Activated T-helper 1 cell treated with anti-CD3 and anti-CD28 coated beads, Interleukin-12 subunit alpha, Interleukin-12 subunit beta, Interleukin-2, Interleukin-4 antibody, amounts not matched to agents 30 ng/mL and 10 ng/mL and 1 ng/mL, durations not matched to agents 14 hours and 24 hours and 36 hours (primary cell): ENCODE results near the gene PRRX1. TPM values are rescaled to one million over a fixed set of nuclear protein-coding genes. Genes with fewer than 3 reads are reported as not detected.

Experiments
- DNase-seq: peaks from one replicate; pipeline ENCODE4 v3.0.0; 2021; ENCODE audit warnings: low spot score
- H3K27ac Mint-ChIP-seq: one replicate; pipeline ENCODE4 v1.8.0; 2021; ENCODE audit warnings: mild to moderate bottlenecking, mixed read lengths
- H3K27me3 Mint-ChIP-seq: one replicate; pipeline ENCODE4 v1.8.0; 2022; ENCODE audit warnings: mild to moderate bottlenecking, moderate library complexity, mixed read lengths; ENCODE audit not compliant: insufficient read depth
- H3K36me3 Mint-ChIP-seq: one replicate; pipeline ENCODE4 v1.8.0; 2021; ENCODE audit warnings: low read depth, mixed read lengths
- H3K4me1 Mint-ChIP-seq: one replicate; pipeline ENCODE4 v1.8.0; 2021; ENCODE audit warnings: low read depth, mixed read lengths
- H3K4me3 Mint-ChIP-seq: one replicate; pipeline ENCODE4 v1.8.0; 2021; ENCODE audit warnings: mild to moderate bottlenecking, moderate library complexity, mixed read lengths
- H3K9me3 Mint-ChIP-seq: one replicate; pipeline ENCODE4 v1.8.0; 2021; ENCODE audit warnings: mixed read lengths
- intact Hi-C: fragments of 100-400 bp; cut with micrococcal nuclease; formaldehyde crosslinking; loops from one replicate; pipeline ENCODE4 v1.15.1; 2024
- total RNA-seq: library from RNA; stranded (reverse); gene quantifications from 2 replicates; pipeline ENCODE4 v1.2.3, GENCODE V29; 2022

PRRX1 gene
- total RNA-seq = not detected in 2 replicates

DNA sequence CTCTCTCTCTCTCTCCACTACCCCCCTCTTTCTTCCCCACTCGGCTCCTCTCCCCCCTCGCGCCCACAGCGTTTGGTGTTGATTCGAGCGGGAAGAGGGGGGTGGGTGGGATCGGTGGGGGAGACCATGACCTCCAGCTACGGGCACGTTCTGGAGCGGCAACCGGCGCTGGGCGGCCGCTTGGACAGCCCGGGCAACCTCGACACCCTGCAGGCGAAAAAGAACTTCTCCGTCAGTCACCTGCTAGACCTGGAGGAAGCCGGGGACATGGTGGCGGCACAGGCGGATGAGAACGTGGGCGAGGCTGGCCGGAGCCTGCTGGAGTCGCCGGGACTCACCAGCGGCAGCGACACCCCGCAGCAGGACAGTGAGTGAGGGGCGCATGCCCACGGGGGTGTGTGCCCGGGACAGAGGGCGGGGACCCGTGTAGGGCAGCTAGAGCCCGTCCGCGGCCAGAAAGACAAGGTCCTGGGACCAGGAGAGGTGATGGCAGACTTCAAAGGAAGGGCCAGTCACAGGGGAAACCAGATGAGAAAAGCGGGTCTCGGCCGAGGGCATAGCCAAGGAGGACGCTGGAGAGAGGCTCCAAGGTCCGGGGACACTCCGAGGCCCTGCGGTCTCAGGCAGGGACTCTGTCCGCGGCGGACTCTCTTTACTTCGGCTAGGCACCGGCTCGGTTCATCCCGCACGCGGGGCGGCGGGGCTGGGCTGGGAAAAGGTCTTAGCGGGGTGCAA lies at the start of gene PRRX1:
Gene PRRX1 (plus strand): TSS at position 39 of the 735 bp plus-strand sequence. CDS start 88 bp downstream, at position 127.
- H3K27ac Mint-ChIP-seq = no peak within 1 kb of the TSS
- H3K4me1 Mint-ChIP-seq = peaks cover 5% of the 10 kb centered on the region
- DNase-seq = no peak
- H3K36me3 Mint-ChIP-seq = peaks cover 7% of the 10 kb centered on the region
- no peak within 1 kb of the TSS for H3K4me3 Mint-ChIP-seq
- intact Hi-C loops = no loop called here
- peaks cover 89% of the 10 kb centered on the region for H3K27me3 Mint-ChIP-seq
- no peaks in the 10 kb centered on the region for H3K9me3 Mint-ChIP-seq

DNA sequence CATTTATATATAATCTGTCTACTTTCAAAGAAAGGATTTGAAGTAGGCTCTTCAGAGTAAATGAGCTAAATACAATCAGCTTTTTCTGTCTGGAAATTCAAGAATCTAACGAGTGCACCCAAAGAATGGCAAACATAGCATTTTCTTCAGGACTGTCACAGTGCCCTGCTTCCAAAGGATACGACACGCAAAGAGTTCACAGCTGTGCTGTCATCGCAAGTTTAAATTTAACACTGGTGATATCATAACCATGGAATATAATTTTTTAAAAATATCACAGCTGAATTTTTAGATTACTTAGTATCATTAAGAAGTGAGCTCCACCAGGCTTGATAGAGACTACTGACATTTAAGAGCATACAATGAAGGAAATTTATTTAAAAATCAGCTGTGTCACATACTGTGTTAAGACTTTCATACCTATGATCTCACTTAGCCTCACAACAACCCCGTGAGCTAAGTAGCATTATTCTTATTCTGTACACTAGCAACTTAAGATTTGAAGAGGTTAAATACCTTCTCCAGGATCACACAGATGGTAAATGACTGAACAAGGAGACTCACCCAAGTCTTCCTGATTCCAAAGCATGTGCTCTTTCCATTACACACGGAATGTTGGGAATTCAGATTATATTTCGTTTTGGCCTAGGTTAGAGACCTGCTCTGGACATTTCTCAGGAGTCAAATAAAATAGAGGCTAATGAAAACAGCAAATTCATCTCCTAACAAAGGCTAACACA lies 46.2 kb upstream of the PRRX1 start:
- intact Hi-C loops = no loop called here
- no peaks in the 10 kb centered on the region for H3K4me1 Mint-ChIP-seq
- no peaks in the 10 kb centered on the region for H3K36me3 Mint-ChIP-seq
- no peak for DNase-seq
- H3K27ac Mint-ChIP-seq = no peak overlapping the region
- H3K4me3 Mint-ChIP-seq = no peak overlapping the region
- no peaks in the 10 kb centered on the region for H3K9me3 Mint-ChIP-seq
- H3K27me3 Mint-ChIP-seq = no peaks in the 10 kb centered on the region

DNA sequence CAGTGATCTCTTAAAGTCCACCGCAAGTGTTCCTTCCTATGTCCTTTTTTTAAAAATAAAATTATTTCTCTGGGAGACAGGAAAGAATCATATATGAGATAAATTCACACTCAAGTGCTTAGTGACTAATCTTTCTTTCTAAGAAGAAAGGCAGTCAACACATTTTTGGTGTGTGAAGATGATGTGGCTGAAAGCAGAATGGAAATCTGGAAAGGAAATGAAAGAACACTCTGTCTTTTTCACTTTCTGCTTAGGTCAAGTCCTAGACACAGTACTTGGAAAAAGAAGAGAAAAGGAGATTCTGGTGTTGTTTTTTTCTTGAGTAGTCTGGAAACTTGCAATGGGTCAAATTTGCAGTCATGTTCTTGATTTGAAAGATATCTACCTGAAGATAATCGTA lies 45.5 kb upstream of the PRRX1 start:
- intact Hi-C loops = no loop called here

DNA sequence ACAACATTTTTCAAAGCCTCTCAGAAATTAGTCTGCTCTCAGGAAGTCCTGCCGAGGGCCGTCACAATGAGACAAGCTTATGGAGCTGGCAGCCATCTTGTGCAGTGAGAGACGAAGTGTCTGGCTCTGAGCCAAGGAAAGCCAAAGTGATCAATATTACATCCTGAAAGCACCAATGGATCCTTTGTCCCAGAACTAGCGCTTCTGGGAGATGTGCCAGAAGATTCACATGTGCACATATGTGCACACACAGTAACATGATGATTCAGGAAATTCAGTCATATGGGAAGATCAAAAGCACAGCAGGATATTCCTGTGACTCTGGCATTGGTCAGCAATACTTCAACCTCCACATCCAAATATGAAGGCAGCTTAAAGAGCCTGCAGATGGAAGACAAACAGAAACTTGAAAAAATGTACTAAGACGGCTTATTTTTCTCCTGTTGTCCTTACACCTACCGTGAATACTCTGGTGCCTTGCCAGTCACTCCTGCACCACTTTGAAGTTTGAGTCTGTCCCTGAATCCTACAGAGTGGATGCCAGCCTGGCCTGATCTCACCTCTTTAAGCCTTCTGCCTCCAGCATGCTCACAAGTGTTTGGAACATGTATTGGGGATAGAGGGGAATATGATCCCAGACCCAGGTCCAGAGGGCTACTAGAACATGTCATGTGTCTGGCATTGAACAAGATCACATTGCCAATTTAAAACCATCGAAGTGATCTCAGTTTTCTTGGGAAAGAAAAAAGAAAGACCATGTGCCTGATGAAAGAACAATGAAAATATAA lies 44.5 kb upstream of the PRRX1 start:
- Mint-ChIP-seq H3K27me3 (no peaks in the 10 kb centered on the region), H3K9me3 (no peaks in the 10 kb centered on the region), H3K4me3 (no peak overlapping the region), H3K27ac (no peak overlapping the region), H3K36me3 (no peaks in the 10 kb centered on the region), H3K4me1 (no peaks in the 10 kb centered on the region)
- intact Hi-C loops = no loop called here
- DNase-seq = no peak

More for the DNA sequence above, 45.5 kb upstream of the PRRX1 start:
- H3K36me3 Mint-ChIP-seq = no peaks in the 10 kb centered on the region
- DNase-seq = no peak
- H3K27me3 Mint-ChIP-seq = no peaks in the 10 kb centered on the region
- no peaks in the 10 kb centered on the region for H3K4me1 Mint-ChIP-seq
- no peak overlapping the region for H3K4me3 Mint-ChIP-seq
- no peaks in the 10 kb centered on the region for H3K9me3 Mint-ChIP-seq
- no peak overlapping the region for H3K27ac Mint-ChIP-seq

DNA sequence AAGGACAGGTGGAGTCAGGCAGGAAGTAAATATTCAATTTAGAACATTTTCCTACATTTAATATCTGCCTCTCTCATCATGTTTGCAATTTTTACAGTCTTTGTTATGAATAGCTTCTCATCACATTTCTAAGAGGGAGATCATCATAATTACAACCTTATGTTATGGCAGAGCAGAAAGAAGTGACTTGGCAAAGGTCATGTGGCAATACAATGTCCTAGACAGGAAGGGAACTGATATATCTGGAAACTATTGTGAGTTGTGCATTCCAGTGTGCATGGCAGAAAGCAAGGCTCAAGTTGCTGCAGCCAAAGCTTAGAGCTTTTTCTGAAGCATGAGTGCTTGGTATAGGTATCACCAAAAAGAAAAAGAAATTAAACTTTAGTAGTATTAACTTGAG lies 43.8 kb upstream of the PRRX1 start:
- no peak for DNase-seq
- intact Hi-C loops = no loop called here
- Mint-ChIP-seq H3K27me3 (no peaks in the 10 kb centered on the region), H3K4me1 (no peaks in the 10 kb centered on the region), H3K9me3 (no peaks in the 10 kb centered on the region), H3K36me3 (no peaks in the 10 kb centered on the region), H3K4me3 (no peak overlapping the region), H3K27ac (no peak overlapping the region)

DNA sequence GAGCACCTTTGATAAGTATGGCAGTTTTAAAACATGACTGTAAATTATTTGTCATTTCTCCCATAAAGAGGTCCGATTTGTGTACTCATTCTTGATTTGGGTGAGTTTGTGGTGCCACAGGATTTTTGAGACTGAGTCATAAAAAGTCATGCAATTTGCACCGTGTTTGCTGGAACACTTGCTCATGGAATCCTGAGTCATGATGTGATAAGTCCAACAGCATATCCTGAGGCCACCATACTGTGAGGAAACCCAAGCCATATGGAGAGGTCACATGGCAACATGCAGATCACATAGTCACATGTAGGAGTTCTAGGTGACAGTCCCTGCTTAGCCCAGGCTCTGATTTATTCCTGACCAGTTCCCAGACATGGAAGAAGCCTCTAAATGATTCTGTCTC lies 40.8 kb upstream of the PRRX1 start:
- Mint-ChIP-seq H3K9me3 (no peaks in the 10 kb centered on the region), H3K4me3 (no peak overlapping the region), H3K4me1 (no peaks in the 10 kb centered on the region), H3K27me3 (no peaks in the 10 kb centered on the region), H3K36me3 (no peaks in the 10 kb centered on the region), H3K27ac (no peak overlapping the region)
- intact Hi-C loops = no loop called here
- DNase-seq = no peak

DNA sequence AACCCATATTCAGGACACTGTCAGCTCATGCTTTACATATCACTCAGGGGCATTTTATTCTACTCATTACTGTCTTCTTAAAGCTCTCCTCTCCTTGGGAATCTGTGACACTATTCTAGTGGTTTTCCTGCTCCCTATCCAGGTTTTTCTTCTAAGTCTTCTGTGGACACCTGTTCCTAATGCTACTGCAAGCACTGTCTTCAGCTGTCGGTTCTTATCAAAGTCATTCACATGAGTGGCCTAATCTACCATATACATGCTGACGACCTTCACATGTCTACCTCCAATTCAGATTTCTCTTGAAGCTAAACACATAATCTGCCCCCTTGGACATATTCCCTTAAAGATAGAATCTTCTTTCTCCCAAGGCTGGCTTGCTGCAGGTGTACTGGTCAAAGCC lies 39.8 kb upstream of the PRRX1 start:
- no peak for DNase-seq
- Mint-ChIP-seq H3K27me3 (no peaks in the 10 kb centered on the region), H3K36me3 (no peaks in the 10 kb centered on the region), H3K4me1 (no peaks in the 10 kb centered on the region), H3K4me3 (no peak overlapping the region), H3K27ac (no peak overlapping the region), H3K9me3 (no peaks in the 10 kb centered on the region)
- intact Hi-C loops = no loop called here

DNA sequence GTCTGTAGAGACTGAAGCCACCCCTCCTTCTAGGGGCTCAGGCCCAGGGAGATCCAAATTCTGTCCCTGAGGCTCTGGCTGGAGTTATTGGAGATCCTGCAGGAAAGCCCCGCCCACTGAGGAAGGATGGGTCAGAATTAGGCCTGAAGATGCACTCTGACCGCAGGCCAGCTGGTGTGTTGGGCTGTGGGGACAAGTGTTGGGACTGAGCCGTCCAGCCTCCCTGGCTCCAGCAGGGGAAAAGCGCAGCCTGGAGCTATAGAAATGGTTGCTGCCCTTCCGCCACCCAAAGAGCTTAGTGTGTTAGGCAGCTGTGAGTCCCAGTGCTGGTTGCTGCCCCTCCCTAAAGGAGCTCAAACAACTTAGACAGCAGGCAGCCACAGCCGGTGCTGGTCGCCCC lies 33.0 kb upstream of the PRRX1 start:
- no peaks in the 10 kb centered on the region for H3K9me3 Mint-ChIP-seq
- intact Hi-C loops = no loop called here
- H3K27ac Mint-ChIP-seq = no peak overlapping the region
- no peaks in the 10 kb centered on the region for H3K4me1 Mint-ChIP-seq
- no peaks in the 10 kb centered on the region for H3K36me3 Mint-ChIP-seq
- DNase-seq = no peak
- no peak overlapping the region for H3K4me3 Mint-ChIP-seq
- no peaks in the 10 kb centered on the region for H3K27me3 Mint-ChIP-seq

DNA sequence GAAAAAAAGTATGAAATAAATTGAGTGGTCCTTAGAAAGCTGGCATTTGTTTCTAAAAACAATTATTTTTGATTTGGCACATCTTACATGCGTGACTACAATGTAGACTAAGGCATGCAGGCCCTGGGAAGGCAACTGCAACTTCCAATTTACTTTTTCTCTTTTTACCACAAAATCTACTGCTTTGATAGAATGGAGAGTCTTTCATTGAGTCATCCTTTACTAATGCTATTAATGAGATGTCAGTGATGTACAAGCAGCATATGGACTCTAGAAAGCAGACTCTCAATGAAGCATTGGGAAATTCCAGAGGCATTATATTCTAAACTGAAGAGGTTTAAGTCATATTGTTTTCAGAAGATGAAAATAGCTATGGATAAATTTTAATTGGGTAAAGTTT lies 29.6 kb upstream of the PRRX1 start:
- Mint-ChIP-seq H3K4me1 (no peaks in the 10 kb centered on the region), H3K4me3 (no peak overlapping the region), H3K9me3 (peaks cover 4% of the 10 kb centered on the region), H3K27me3 (no peaks in the 10 kb centered on the region), H3K27ac (no peak overlapping the region), H3K36me3 (no peaks in the 10 kb centered on the region)
- intact Hi-C loops = no loop called here
- no peak for DNase-seq

DNA sequence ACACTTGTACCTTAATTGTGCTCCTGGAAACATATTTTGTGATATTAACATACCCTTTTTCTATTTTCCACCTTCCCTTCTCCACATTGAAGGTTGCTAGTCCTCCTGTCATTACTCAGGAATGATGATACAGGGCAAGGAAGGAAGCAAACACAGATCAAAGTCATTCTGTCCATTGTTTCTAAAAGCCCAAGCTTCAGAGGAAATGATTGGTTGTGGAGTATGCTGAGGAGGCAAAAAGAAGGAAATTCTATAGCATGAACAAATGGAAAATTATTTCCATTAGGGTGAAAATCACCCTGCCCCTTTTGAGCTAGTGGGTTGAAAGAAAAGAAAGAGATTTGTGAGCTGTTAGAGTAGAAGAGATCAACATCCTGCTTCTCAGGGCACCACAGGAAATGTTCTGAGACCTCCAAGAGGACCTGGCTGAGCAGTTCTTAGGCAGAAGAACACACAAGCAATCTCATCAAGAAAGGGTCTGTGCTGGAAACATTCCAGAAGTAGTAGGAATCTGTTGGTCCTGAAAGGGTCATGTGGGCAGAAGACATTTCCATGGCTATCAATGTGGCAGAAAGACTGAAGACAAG lies 29.0 kb upstream of the PRRX1 start:
- H3K27me3 Mint-ChIP-seq = no peaks in the 10 kb centered on the region
- intact Hi-C loops = no loop called here
- H3K27ac Mint-ChIP-seq = no peak overlapping the region
- peaks cover 4% of the 10 kb centered on the region for H3K9me3 Mint-ChIP-seq
- no peak for DNase-seq
- H3K4me3 Mint-ChIP-seq = no peak overlapping the region
- no peaks in the 10 kb centered on the region for H3K4me1 Mint-ChIP-seq
- no peaks in the 10 kb centered on the region for H3K36me3 Mint-ChIP-seq

DNA sequence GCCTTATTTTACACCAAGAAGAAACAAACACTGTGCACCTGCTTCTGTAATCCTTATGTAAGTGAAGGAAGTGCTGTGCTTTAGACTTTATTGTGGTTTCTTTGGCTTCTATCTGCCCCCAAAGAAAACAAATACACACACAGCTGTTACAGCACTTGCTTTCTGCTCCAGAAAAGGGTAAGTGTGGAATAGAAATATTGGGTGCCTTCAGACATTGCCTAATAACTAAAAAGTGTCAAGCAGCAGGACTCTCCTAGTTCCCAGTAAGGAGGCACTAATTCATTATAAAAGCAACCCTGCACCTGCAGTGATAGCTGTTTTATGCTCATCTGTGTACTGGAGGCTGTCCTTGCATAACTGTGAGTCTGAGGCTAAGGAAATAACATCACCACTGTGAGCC lies 23.4 kb upstream of the PRRX1 start:
- no peak for DNase-seq
- peaks cover 4% of the 10 kb centered on the region for H3K9me3 Mint-ChIP-seq
- peaks cover under 1% of the 10 kb centered on the region for H3K27me3 Mint-ChIP-seq
- no peaks in the 10 kb centered on the region for H3K36me3 Mint-ChIP-seq
- intact Hi-C loops = no loop called here
- H3K4me3 Mint-ChIP-seq = no peak overlapping the region
- H3K4me1 Mint-ChIP-seq = no peaks in the 10 kb centered on the region
- no peak overlapping the region for H3K27ac Mint-ChIP-seq

DNA sequence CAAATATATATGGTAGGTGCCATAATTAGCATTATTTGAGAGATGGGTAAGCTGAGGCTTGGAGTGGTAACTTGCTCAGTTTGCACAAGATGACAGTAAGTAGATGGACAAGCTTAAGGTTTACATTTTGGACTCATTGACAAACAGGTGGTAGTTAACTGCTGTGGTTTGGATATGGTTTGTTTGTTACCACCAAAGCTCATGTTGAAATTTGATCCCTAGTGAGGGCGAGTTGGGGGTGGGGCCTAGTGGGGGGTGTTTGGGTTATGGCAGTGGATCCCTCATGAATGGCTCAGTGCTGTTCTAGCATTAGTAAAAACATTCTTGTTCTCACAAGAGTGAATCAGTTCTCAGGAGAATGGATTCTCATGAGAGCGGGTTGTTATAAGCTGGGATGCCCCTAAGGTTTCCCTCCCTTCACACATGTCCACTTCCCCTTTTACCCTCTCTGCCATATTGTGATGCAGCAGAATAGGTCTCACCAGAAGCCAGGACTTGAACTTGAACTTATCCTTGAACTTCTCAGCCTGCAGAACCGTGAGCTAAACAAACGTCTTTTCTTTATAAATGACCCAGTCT lies 6.6 kb upstream of the PRRX1 start:
- H3K27ac Mint-ChIP-seq = no peak overlapping the region
- H3K36me3 Mint-ChIP-seq = no peaks in the 10 kb centered on the region
- intact Hi-C loops = no loop called here
- no peak for DNase-seq
- peaks cover 5% of the 10 kb centered on the region for H3K4me1 Mint-ChIP-seq
- H3K4me3 Mint-ChIP-seq = no peak overlapping the region
- H3K27me3 Mint-ChIP-seq = peaks cover 65% of the 10 kb centered on the region
- H3K9me3 Mint-ChIP-seq = no peaks in the 10 kb centered on the region
